Nephron (organoid): ENCODE results near the gene CELF3.

Experiments
- H3K27ac Mint-ChIP-seq, 3 experiments: 2 replicates each; pipeline ENCODE4 v1.8.0; 2020; ENCODE audit warnings: mixed read lengths in 3 of 3, mild to moderate bottlenecking in 2 of 3, moderate library complexity in 1 of 3
- H3K27me3 Mint-ChIP-seq: 2 replicates; pipeline ENCODE4 v1.8.0; 2021; ENCODE audit warnings: low read depth, mild to moderate bottlenecking, moderate library complexity, mixed read lengths
- H3K36me3 Mint-ChIP-seq: 2 replicates; pipeline ENCODE4 v1.8.0; 2020; ENCODE audit warnings: low read depth, mixed read lengths
- H3K4me1 Mint-ChIP-seq: 2 replicates; pipeline ENCODE4 v1.8.0; 2020; ENCODE audit warnings: mixed read lengths
- H3K4me3 Mint-ChIP-seq, 3 experiments: 2 replicates each; pipeline ENCODE4 v1.8.0; 2020; ENCODE audit warnings: mild to moderate bottlenecking in 3 of 3, mixed read lengths in 3 of 3, moderate library complexity in 2 of 3
- H3K9me3 Mint-ChIP-seq: 2 replicates; pipeline ENCODE4 v1.8.0; 2020; ENCODE audit warnings: mixed read lengths
- CTCF ChIP-seq, 3 experiments: fragments of 200-600 bp; sonication (generic); IDR thresholded peaks; one replicate each; pipeline ENCODE4 v1.5.0; 2021; ENCODE audit warnings: antibody characterized with exemption in 3 of 3; ENCODE audit not compliant: unreplicated experiment in 3 of 3

The CELF3 gene

GRCh38 chr1:151703813-151704212 lies 12.8 kb downstream of the CELF3 start:
- H3K27ac Mint-ChIP-seq: no peak overlapping the region
- H3K4me1 Mint-ChIP-seq: no peaks in the 10 kb centered on the region
- no peak overlapping the region for H3K4me3 Mint-ChIP-seq
- TF ChIP-seq CTCF (IDR thresholded peaks at IDR 0.05; ENCODE audit: unreplicated experiment in 3 of 3): no peak
- no peaks in the 10 kb centered on the region for H3K9me3 Mint-ChIP-seq
- no peaks in the 10 kb centered on the region for H3K27me3 Mint-ChIP-seq
- H3K36me3 Mint-ChIP-seq: peaks cover 20% of the 10 kb centered on the region

- Mint-ChIP-seq H3K27me3 (no peaks in the 10 kb centered on the region), H3K4me3 (no peak overlapping the region), H3K27ac (no peak overlapping the region), H3K4me1 (no peaks in the 10 kb centered on the region), H3K9me3 (no peaks in the 10 kb centered on the region), H3K36me3 (peaks cover 24% of the 10 kb centered on the region)
- TF ChIP-seq CTCF (IDR thresholded peaks at IDR 0.05; ENCODE audit: unreplicated experiment in 3 of 3): no peak
These were observed 13.7 kb downstream of the CELF3 start for GRCh38 chr1:151702936-151703335.

- Mint-ChIP-seq H3K4me1 (no peaks in the 10 kb centered on the region), H3K27me3 (no peaks in the 10 kb centered on the region), H3K36me3 (peaks cover 32% of the 10 kb centered on the region), H3K27ac (no peak overlapping the region), H3K4me3 (no peak overlapping the region), H3K9me3 (no peaks in the 10 kb centered on the region)
- TF ChIP-seq CTCF (IDR thresholded peaks at IDR 0.05; ENCODE audit: unreplicated experiment in 3 of 3): no peak
These were observed 15.1 kb downstream of the CELF3 start for GRCh38 chr1:151701515-151701914.

- Mint-ChIP-seq H3K36me3 (peaks cover 47% of the 10 kb centered on the region), H3K4me3 (no peak overlapping the region), H3K4me1 (no peaks in the 10 kb centered on the region), H3K9me3 (no peaks in the 10 kb centered on the region), H3K27me3 (no peaks in the 10 kb centered on the region), H3K27ac (no peak overlapping the region)
- TF ChIP-seq CTCF (IDR thresholded peaks at IDR 0.05; ENCODE audit: unreplicated experiment in 3 of 3): peak; percentile 60 to 64 (median 62)
These were observed 23.4 kb downstream of the CELF3 start for GRCh38 chr1:151693057-151693651.

- TF ChIP-seq CTCF (IDR thresholded peaks at IDR 0.05; ENCODE audit: unreplicated experiment in 3 of 3): no peak
- peaks cover 45% of the 10 kb centered on the region for H3K36me3 Mint-ChIP-seq
- H3K27me3 Mint-ChIP-seq: no peaks in the 10 kb centered on the region
- H3K4me1 Mint-ChIP-seq: no peaks in the 10 kb centered on the region
- no peak overlapping the region for H3K27ac Mint-ChIP-seq
- no peaks in the 10 kb centered on the region for H3K9me3 Mint-ChIP-seq
- no peak overlapping the region for H3K4me3 Mint-ChIP-seq
These were observed 24.4 kb downstream of the CELF3 start for GRCh38 chr1:151692226-151692625.

- Mint-ChIP-seq H3K9me3 (no peaks in the 10 kb centered on the region), H3K4me3 (no peak overlapping the region), H3K4me1 (no peaks in the 10 kb centered on the region), H3K27ac (no peak overlapping the region), H3K36me3 (peaks cover 44% of the 10 kb centered on the region), H3K27me3 (no peaks in the 10 kb centered on the region)
- no peak for TF ChIP-seq CTCF (IDR thresholded peaks at IDR 0.05; ENCODE audit: unreplicated experiment in 3 of 3)
These were observed 27.1 kb downstream of the CELF3 start for GRCh38 chr1:151689494-151689893.
